ENCODE results near the gene CHRM4. TPM values are rescaled to one million over a fixed set of nuclear protein-coding genes. Genes with fewer than 3 reads are reported as not detected.

CHRM4 gene
- total RNA-seq: 0.35 TPM
- long read RNA-seq, partial matches to known transcripts: 0 of 1 reads
- long read RNA-seq, other reads (novel, unspliced or antisense): 0 of 1 reads

- Histone ChIP-seq H3K27ac (no peak within 1 kb of the TSS), H3K4me3 (peak within 1 kb of the TSS; percentile 37), H3K36me3 (no peaks in the 10 kb centered on the region), H3K9me3 (no peaks in the 10 kb centered on the region), H3K27me3 (peaks cover 54% of the 10 kb centered on the region), H3K4me1 (peaks cover 23% of the 10 kb centered on the region)
- peak; percentile 24 for TF ChIP-seq CTCF (IDR thresholded peaks at IDR 0.05)
- intact Hi-C loops (cut with DNase I): loop anchor here (10.0 kb wide), 1 partner anchor 143 kb away; no protein-coding TSS in a partner anchor
- DNase-seq: no peak
- peak; percentile 1 for ATAC-seq
Measured at GRCh38 chr11:46391578-46392420, at the start of gene CHRM4. Gene CHRM4, minus strand, starts transcription at chr11:46391776. Its CDS starts 5,219 bp downstream, at chr11:46386557.

- ATAC-seq (no peak), DNase-seq (no peak)
- Histone ChIP-seq H3K27me3 (no peaks in the 10 kb centered on the region), H3K27ac (no peak overlapping the region), H3K4me1 (no peaks in the 10 kb centered on the region), H3K9me3 (no peaks in the 10 kb centered on the region), H3K4me3 (no peak overlapping the region), H3K36me3 (peaks cover 30% of the 10 kb centered on the region)
- intact Hi-C loops (cut with DNase I): no loop called here
- no peak for TF ChIP-seq CTCF (IDR thresholded peaks at IDR 0.05)
Measured at GRCh38 chr11:46438211-46438610, 46.6 kb upstream of the CHRM4 start.

- no peak for DNase-seq
Measured at GRCh38 chr11:46437122-46437689, 45.6 kb upstream of the CHRM4 start.

GRCh38 chr11:46436113-46436512 lies 44.5 kb upstream of the CHRM4 start:
- H3K9me3 ChIP-seq: no peaks in the 10 kb centered on the region
- no peak overlapping the region for H3K27ac ChIP-seq
- no peak for TF ChIP-seq CTCF (IDR thresholded peaks at IDR 0.05)
- no peak overlapping the region for H3K4me3 ChIP-seq
- H3K36me3 ChIP-seq: peaks cover 34% of the 10 kb centered on the region
- intact Hi-C loops (cut with DNase I): no loop called here
- ATAC-seq (no peak), DNase-seq (no peak)
- H3K27me3 ChIP-seq: no peaks in the 10 kb centered on the region
- H3K4me1 ChIP-seq: no peaks in the 10 kb centered on the region

More at GRCh38 chr11:46437122-46437689, 45.6 kb upstream of the CHRM4 start:
- no peak for TF ChIP-seq CTCF (IDR thresholded peaks at IDR 0.05)
- H3K9me3 ChIP-seq: no peaks in the 10 kb centered on the region
- no peak overlapping the region for H3K27ac ChIP-seq
- no peak overlapping the region for H3K4me3 ChIP-seq
- ATAC-seq: no peak
- peaks cover 30% of the 10 kb centered on the region for H3K36me3 ChIP-seq
- H3K4me1 ChIP-seq: no peaks in the 10 kb centered on the region
- H3K27me3 ChIP-seq: no peaks in the 10 kb centered on the region
- intact Hi-C loops (cut with DNase I): no loop called here

GRCh38 chr11:46435679-46436078 lies 44.1 kb upstream of the CHRM4 start:
- ATAC-seq: peak; percentile 43
- no peaks in the 10 kb centered on the region for H3K9me3 ChIP-seq
- H3K4me3 ChIP-seq: no peak overlapping the region
- TF ChIP-seq CTCF (IDR thresholded peaks at IDR 0.05): no peak
- no peak overlapping the region for H3K27ac ChIP-seq
- intact Hi-C loops (cut with DNase I): no loop called here
- H3K27me3 ChIP-seq: no peaks in the 10 kb centered on the region
- peaks cover 38% of the 10 kb centered on the region for H3K36me3 ChIP-seq
- no peak for DNase-seq
- H3K4me1 ChIP-seq: no peaks in the 10 kb centered on the region
